ENCODE data around the gene CMIP.

GRCh38 chr16:81611721-81612120 is 167.1 kb downstream of the CMIP start:
- TF ChIP-seq FOXM1 (IDR thresholded peaks at IDR 0.05; ENCODE audit: borderline replicate concordance, low read depth) (no peak), NFIC (IDR thresholded peaks at IDR 0.05) (no peak), RAD21 (IDR thresholded peaks at IDR 0.05; ENCODE audit: low read depth) (no peak), EP300 (IDR thresholded peaks at IDR 0.05; ENCODE audit: borderline replicate concordance) (no peak), CEBPB (IDR thresholded peaks at IDR 0.05) (no peak), REST (IDR thresholded peaks at IDR 0.05; ENCODE audit: low read depth) (no peak), YY1 (IDR thresholded peaks at IDR 0.05; ENCODE audit: low read depth) (no peak), TEAD4 (IDR thresholded peaks at IDR 0.05) (no peak), TAF1 (IDR thresholded peaks at IDR 0.05; ENCODE audit: low read depth) (no peak), ZBTB7A (IDR thresholded peaks at IDR 0.05; ENCODE audit: low read depth) (no peak)
- TF ChIP-seq, protein P1, sequence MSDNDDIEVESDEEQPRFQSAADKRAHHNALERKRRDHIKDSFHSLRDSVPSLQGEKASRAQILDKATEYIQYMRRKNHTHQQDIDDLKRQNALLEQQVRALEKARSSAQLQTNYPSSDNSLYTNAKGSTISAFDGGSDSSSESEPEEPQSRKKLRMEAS (IDR thresholded peaks at IDR 0.05): no peak
- TF ChIP-seq, protein P2, sequence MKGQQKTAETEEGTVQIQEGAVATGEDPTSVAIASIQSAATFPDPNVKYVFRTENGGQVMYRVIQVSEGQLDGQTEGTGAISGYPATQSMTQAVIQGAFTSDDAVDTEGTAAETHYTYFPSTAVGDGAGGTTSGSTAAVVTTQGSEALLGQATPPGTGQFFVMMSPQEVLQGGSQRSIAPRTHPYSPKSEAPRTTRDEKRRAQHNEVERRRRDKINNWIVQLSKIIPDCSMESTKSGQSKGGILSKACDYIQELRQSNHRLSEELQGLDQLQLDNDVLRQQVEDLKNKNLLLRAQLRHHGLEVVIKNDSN (IDR thresholded peaks at IDR 0.05): no peak
